Measurements from ENCODE around the gene SCRN1.
A peak's percentile ranks its signal among the peaks of the same experiment; 100 is the strongest.

DNA sequence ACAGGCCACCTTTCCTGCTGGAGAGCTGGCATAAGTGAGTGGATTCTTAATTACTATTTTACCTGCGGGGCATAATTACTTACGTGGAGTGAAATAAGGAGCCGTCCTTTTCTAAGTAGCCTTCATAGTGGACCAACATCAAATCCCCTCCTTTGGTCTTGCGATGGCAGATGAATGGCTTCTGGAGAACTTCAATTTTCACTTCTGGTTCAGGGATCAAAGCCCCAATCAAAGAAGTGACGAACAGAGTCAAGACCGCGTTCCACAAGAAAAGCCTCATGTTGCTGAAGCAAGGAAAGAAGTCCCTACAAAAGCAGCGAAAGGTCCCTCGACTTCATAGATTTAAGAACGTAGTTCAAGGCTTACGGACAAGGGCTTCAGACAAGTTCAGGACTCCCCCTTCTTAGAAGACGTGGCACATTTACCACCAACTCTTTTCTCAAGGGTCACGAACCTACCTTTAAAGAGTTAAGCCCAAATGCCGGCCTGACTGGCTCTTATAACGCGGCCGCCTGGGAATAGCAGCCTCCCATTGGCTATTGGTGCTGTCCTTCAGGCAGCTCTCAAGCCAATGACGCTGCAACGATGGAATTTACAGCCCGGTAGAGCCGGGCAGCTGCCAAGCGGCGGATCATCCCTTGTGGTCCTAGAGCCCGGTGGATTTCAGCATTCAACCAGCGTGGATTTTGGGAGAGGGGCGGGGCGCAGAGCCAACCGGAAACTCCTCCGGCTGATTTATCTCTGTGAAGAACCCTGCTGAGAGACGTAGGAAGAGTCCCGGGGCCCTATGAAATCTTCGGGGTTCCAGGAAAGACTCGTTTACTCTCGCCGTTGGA is 36.8 kb upstream of the SCRN1 start, which contains the start of gene FKBP14:
- TF ChIP-seq, protein P1, sequence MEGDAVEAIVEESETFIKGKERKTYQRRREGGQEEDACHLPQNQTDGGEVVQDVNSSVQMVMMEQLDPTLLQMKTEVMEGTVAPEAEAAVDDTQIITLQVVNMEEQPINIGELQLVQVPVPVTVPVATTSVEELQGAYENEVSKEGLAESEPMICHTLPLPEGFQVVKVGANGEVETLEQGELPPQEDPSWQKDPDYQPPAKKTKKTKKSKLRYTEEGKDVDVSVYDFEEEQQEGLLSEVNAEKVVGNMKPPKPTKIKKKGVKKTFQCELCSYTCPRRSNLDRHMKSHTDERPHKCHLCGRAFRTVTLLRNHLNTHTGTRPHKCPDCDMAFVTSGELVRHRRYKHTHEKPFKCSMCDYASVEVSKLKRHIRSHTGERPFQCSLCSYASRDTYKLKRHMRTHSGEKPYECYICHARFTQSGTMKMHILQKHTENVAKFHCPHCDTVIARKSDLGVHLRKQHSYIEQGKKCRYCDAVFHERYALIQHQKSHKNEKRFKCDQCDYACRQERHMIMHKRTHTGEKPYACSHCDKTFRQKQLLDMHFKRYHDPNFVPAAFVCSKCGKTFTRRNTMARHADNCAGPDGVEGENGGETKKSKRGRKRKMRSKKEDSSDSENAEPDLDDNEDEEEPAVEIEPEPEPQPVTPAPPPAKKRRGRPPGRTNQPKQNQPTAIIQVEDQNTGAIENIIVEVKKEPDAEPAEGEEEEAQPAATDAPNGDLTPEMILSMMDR (IDR thresholded peaks at IDR 0.05; ENCODE audit: insufficient read depth, low read length): no peak
- peak; percentile 73 for TF ChIP-seq POLR2AphosphoS5 (IDR thresholded peaks at IDR 0.05; ENCODE audit: low read depth)
- no peak for TF ChIP-seq SPI1 (IDR thresholded peaks at IDR 0.05; ENCODE audit: borderline replicate concordance, low read depth)
